Right ventricle myocardium superior (tissue), 1 donor: ENCODE data around the gene CCNK. TPM values are rescaled to one million over a fixed set of nuclear protein-coding genes. Genes with fewer than 3 reads are reported as not detected.

Experiments used
- ATAC-seq: fragments of 200-7000 bp; cut with Tn5 transposase; one replicate; pipeline ENCODE4 v1.9.1; 2020; ENCODE audit warnings: mild to moderate bottlenecking; ENCODE audit not compliant: poor library complexity
- DNase-seq: peaks from one replicate; pipeline ENCODE4 v3.0.0-alpha.2; 2020
- intact Hi-C: fragments of 100-400 bp; cut with DNase I; formaldehyde crosslinking; loops from one replicate; pipeline ENCODE4 v1.11.2; 2022
- total RNA-seq: library from RNA; stranded (reverse); fragmentation: NEBNext Ultra II Directional; extraction: Animal tissue kit (Norgen Biotek cat#: 25700); gene quantifications from one replicate; pipeline ENCODE4 v1.2.1, GENCODE V29; 2021
- donor health status: DM: no; HTN: yes; CAD: no; lungs with severe emphysema.

The CCNK gene
- total RNA-seq, 1 donor from 2014 or later: 31.9 TPM

DNA sequence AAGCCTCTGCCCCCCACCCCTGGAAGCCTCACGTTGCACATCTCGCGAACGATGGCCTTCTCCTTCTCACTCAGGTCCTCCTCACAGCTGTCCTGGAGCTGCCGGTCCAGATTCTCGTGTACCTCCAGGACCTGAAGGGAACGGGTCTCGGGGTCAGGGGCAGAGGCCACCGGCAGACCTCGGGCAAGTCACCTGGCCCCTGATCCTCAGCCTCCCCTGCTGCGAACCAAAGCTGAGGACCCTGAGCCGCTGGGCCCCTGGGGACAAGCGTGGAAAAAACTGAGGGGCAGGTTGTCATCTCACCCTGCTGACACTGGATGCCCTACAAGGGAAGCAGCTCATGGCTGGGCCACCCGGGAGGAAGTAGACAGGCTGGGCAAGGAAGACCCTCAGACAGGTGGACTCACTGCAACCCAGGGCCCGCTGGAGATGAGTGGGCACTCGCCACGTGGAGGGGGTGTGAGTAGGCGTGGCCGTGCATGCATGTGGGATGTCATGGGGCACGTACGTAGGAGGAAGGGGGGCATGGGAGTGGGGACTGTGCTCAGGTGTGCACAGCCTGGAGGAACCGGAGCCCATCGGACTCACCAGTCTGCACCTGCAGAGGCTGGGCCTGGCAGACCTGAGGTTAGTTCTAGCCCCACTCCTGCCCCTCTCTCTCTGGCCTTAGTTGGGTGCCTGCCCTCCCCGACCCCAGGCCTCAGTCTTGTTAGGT, 35.1 kb downstream of the CCNK start:
- no peak for ATAC-seq
- no peak for DNase-seq
- intact Hi-C loops: no loop called here

GRCh38 chr14:99516871-99517642, 35.8 kb downstream of the CCNK start:
- no peak for ATAC-seq
- DNase-seq: no peak
- intact Hi-C loops: no loop called here

DNA sequence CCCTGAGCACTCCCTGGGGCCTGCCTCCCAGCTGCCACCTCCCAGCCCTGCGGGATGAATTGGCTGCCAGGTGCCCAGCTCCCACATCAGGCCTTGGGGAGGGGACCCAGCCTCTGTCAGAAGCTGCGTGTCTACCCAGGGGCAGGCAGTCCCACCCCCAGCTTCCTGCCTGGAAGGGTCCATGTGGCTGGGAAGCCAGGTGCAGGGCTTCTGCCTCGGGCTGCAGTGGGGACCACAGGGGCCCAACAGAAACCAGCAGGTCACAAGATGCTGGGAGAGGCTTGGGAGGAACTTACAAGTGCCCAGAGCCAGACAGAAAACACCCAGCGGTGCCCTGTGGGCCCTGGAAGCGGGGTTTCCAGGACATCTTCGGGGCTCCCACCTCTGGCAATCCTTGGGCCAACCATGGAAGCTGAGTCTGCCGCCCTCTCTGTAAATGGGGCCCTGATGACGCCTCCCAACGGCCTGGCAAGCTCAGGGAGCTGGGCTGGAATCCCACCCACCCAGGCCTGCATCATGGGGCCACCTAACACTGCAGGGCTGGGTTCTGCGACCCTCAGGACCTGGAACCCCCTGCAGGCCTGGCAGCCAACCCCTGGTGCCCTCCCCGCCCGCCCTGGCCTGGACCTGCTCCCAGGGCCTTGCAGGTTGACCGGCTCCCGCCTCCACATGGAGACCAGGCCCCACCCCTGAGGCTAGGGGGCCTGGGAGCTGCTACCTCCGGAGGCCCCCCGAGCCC, 36.6 kb downstream of the CCNK start:
- DNase-seq (peak; percentile 30), ATAC-seq (no peak)
- intact Hi-C loops: loop anchor here (2.0 kb wide), 1 partner anchor 111 kb away; no protein-coding TSS in a partner anchor

- DNase-seq: peak; percentile 86
- intact Hi-C loops: loop anchor here (2.0 kb wide), 1 partner anchor 110 kb away; no protein-coding TSS in a partner anchor
- peak; percentile 84 for ATAC-seq
Measured at GRCh38 chr14:99518441-99519346, 37.5 kb downstream of the CCNK start.

DNA sequence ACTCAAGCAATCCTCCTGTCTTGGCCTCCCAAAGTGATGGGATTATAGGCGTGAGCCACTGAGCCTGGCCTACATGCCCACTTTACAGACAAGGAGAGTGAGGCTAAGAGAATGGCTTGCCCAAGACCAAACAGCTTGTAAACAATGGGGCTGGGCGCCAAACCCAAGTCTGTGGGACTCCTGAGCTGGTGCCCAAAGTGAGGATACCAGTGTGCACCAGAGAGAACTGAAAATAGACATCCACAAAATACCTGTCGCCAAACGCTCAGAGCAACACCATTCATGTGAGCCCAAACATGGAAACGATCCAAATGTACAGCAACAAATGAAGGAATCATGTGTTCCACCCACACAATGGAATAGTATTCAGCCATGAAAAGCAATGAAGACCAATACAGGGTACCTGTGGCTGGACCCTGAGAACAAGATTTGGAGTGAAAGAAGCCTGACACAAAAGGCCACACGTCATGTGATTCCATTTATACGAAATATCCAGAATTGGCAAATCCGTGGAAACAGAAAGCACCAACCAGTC, 38.2 kb downstream of the CCNK start:
- intact Hi-C loops: loop anchor here (2.0 kb wide), 1 partner anchor 109 kb away; no protein-coding TSS in a partner anchor
- DNase-seq (peak; percentile 9), ATAC-seq (no peak)

DNA sequence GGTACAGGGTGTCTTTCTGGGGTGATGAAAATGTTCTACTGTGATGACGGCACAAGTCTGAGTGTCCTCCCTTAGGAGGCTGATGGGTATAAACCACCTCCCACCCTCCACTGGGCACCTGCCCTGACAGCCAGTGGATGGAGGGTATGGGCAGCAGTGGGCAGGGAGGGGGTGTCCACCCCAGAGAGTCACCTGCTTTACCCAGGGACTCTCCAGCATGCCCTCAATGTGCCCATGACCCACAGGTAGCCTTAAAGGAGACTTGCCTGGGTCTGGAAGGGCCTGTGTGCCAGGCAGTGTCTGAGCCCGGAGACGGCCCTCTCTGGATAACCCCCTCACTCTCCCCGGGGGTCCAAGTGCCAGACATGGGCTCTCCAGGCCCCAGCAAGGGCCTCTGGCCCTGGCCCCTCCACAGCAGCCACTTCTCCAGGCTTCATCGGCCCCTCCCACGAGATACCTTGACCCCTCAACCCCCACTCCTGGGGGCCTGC, 38.8 kb downstream of the CCNK start:
- DNase-seq (no peak), ATAC-seq (no peak)
- intact Hi-C loops: loop anchor here (2.0 kb wide), 1 partner anchor 109 kb away; no protein-coding TSS in a partner anchor

GRCh38 chr14:99520571-99521081, 39.4 kb downstream of the CCNK start:
- ATAC-seq (no peak), DNase-seq (peak; percentile 24)
- intact Hi-C loops: no loop called here

DNA sequence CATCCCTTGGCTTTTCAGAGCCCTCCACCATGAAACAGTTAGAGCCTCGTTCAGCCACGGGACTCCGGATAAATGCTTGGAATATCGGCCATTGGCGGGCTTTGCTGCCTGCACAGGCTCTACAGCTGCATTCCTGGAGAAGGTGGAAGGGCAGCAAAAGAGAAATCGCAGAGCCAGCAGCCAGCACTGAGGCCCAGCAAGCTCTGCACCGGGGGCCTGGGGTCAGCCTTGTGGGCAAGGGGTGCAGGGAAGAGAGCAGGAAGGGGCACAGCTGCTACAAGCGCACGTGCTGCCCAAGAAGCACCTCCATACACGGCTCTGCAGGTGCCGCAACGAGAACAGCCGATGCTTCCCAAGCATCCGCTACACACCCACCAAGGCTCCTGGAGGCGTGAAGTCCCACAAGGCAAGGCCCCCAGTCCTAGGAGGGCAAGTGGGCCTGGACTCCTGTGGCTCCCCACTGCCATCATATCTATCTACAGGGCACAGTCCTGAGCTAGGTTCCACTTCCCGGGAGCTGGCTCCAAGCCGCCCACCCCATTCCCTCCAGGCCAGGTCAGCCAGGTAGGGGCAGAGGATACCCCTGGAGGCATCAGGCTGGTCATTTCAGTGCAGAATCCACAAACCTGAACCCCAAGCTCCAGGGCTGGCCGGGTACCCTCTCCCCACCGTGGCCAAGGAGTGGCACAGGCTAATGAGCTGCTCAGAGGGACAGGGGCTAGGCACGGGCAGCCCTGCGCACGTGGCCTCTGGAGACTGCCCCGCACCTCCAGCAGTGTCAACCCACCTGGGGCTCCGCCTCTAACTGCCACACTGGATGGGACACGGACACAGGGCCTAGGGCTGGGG, 40.2 kb downstream of the CCNK start:
- intact Hi-C loops: no loop called here
- ATAC-seq: no peak
- peak; percentile 33 for DNase-seq

DNA sequence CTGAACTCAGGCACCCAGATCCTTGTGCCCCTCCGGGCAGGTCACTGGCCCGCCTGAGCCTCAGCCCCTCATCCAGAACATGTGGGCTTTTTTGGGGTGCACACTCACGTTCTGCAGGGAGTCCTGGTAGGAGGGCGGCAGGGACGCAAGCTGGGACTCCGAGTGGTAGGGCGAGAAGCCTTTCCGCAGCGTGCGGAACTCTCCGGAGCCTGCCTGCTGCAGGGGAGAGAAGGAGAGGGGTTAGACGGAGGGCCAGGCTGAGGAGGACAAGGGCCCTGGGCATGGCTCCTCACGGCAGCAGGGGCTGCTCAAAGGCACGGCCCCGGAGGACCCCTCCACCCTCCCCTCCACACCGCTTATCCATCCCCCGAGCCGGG, 40.8 kb downstream of the CCNK start:
- ATAC-seq (no peak), DNase-seq (peak; percentile 34)
- intact Hi-C loops: no loop called here

DNA sequence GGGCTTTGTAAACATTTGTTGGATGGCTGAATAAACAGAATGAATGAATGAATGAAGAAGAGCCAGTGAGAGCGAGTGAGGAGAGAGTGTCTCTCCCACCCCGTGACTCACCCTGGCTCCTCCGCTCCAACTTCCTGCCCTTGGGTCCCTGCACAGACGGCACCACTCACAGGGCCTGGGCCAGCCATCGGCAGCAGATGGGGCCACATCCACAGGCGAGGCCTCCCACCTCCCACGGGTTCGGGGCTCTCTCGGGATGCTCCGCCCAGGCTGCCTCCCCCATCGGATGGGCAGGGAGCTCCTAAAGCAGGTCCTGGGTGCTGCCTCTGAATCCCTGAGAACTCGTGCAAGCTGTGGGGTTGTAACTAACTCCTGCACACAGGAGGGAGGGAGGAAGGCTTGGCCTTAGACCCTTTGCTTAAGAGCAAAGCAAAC, 41.3 kb downstream of the CCNK start:
- no peak for ATAC-seq
- intact Hi-C loops: no loop called here

GRCh38 chr14:99522934-99523703, 41.9 kb downstream of the CCNK start:
- peak; percentile 39 for DNase-seq
- no peak for ATAC-seq
- intact Hi-C loops: no loop called here

More for the DNA sequence above, 41.3 kb downstream of the CCNK start:
- peak; percentile 50 for DNase-seq

DNA sequence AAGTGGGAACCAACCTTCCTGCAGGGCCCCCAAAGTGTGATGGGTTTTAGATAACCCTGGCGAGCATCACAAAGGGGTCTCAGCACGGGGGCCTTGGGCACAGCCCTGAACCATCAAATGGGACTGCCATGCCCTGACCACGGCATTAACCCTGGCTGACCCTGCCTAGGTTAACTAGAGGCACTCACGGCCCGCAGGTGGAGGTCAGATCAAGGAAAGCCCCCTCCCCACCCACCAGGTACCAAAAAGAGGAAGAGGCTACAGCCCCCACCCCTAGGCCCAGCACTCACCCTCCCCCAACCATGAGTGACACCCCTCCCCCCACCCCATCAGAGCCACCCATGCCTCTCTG, 42.5 kb downstream of the CCNK start:
- ATAC-seq (no peak), DNase-seq (no peak)
- intact Hi-C loops: no loop called here

GRCh38 chr14:99524091-99524661, 43.0 kb downstream of the CCNK start:
- ATAC-seq (no peak), DNase-seq (peak; percentile 53)
- intact Hi-C loops: no loop called here

GRCh38 chr14:99524804-99525698, 43.8 kb downstream of the CCNK start:
- DNase-seq (peak; percentile 38), ATAC-seq (peak; percentile 7)
- intact Hi-C loops: no loop called here

DNA sequence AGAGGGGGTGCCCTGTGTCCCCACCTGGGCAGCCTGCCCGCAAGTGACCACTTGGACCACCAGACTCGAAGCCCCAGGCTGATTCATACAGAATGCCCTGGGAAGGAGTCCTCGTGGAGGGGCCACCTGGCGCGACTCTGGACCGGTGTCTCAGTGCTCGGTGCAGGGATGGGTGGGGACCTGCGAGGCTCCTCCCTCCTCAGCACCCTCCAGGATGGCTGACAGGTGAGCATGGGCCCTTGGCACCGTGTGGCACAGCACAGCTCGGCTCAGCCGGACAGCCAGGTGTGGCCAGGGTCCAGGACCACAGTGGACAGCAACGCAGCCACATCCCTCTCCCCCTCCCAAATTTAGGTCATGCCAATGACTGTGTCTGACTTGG, 44.5 kb downstream of the CCNK start:
- DNase-seq: peak; percentile 41
- no peak for ATAC-seq
- intact Hi-C loops: no loop called here
